ENCODE results near the gene CD6. TPM values are rescaled to one million over a fixed set of nuclear protein-coding genes. Genes with fewer than 3 reads are reported as not detected.

Gene CD6, protein sequence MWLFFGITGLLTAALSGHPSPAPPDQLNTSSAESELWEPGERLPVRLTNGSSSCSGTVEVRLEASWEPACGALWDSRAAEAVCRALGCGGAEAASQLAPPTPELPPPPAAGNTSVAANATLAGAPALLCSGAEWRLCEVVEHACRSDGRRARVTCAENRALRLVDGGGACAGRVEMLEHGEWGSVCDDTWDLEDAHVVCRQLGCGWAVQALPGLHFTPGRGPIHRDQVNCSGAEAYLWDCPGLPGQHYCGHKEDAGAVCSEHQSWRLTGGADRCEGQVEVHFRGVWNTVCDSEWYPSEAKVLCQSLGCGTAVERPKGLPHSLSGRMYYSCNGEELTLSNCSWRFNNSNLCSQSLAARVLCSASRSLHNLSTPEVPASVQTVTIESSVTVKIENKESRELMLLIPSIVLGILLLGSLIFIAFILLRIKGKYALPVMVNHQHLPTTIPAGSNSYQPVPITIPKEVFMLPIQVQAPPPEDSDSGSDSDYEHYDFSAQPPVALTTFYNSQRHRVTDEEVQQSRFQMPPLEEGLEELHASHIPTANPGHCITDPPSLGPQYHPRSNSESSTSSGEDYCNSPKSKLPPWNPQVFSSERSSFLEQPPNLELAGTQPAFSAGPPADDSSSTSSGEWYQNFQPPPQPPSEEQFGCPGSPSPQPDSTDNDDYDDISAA
- 0.08 to 0.18 TPM (median 0.15 TPM) in 4 of 5 replicates, not detected in the other for total RNA-seq (2022; extraction: Qiagen RNA extraction)

DNA sequence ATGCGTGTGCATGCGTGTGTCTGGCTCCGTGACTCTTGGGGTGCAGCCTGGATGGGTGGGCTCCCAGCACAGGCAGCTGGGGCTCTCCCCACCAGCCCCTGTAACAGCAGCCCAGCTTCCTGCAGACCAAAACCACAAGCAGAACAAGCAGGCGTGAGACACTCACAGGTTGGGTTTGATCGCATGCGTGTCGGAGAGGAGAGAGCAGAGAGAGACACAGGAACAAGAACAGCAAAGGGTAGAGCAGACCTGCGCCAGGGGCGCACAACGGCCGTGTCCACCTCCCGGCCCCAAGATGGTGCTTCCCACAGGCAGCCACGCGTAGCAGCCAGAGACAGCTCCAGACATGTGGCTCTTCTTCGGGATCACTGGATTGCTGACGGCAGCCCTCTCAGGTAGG is at the start of gene CD6:
CD6 (plus strand) TSS at position 161 of the 400 bp plus-strand sequence; CDS start at position 347, 186 bp downstream.

DNA sequence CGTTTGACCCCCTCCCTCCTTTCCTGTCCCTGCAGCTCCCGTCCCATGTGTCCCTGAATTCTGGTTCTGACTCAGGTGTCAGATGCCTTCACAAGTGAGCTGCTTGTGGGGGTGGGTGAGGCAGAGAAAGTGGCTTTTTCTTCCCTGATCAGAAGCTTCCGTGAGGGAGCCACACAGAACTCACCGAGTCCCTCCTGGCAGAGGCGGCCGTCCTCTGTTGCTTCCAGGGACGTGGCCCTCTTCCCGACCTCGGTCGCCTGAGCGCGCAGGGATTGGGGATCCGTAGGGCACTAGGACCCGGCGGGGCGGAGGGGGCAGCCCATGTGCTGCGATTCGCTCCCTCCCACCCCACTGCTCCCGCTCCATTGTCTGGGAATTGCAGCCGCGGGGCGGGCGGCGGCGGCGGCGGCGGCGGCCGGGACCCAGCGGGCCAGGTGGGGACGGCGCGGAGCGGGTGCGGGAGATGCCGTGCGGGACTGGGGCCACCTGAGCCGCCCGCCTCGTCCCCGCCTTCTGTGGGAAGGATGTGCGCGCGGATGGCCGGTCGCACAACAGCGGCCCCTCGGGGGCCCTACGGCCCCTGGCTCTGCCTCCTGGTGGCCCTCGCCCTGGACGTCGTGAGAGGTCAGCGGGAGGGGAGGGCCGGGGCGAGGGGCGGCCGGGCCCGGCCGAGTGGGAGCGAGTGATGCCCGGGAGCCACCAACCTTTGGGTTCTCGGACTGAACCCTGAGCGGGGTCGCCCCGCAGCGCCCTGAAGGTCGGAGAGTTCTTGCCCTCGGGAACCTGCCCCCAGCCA is 47.2 kb upstream of the CD6 start, which contains the start of gene TMEM132A:
TMEM132A (plus strand) TSS at position 351 of the 796 bp plus-strand sequence; CDS start at position 525, 174 bp downstream.

DNA sequence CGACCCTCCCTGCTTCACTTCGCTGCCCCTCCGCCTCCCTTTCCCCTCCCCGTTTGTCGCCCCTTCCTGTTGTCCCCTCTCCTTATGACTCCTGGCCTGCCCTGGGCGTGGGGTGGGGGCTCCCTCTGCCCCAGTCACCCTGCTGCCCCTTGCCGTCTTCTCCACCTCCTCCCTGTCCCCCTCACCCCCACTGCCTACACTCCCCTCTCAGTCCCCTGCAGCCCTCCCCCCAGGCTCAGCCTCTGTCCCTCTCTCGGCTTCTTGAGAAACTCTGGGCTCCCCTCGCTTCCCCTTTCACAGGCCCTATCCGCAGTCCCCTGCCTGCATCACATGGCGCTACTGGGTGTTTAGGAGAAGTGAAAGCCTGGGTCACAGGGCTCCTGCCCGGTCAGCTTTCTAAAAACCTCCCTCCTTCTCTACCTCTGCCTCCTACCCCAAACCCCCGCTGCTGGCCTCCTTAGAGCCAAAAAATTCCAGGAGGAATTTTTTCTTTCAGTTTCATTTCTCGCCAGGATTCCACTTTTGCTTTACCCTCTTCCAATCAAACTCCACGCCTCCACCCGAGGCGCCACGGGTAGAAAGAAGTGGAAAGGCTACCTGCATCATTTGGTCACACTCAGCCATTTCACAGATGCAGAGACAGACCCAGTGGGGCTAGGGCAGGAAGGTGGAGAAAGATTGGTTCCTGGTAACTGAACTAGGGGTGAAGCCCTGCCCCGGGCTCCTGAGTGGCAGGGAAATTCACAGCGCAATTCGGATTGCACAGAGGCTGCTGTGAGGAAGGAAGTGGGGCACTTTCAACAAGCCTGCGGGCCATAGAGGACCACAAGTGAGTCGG is 19.4 kb upstream of the CD6 start, which contains the start of gene SLC15A3:
SLC15A3 (minus strand) TSS at position 273 of the 838 bp plus-strand sequence. CDS start 625 bp downstream, outside the sequence.

Other genes starting within 250 kb of the CD6 start
- not detected in 5 replicates for gene MS4A18, start 247.0 kb upstream of the CD6 start, total RNA-seq (2022; extraction: Qiagen RNA extraction)
- gene MS4A15, start 214.8 kb upstream of the CD6 start, total RNA-seq (2022; extraction: Qiagen RNA extraction), result not detected in 5 replicates
- not detected in 5 replicates for gene MS4A10, start 186.3 kb upstream of the CD6 start, total RNA-seq (2022; extraction: Qiagen RNA extraction)
- 85.4 to 107 TPM (median 94.9 TPM) in 5 replicates for gene CCDC86, start 129.6 kb upstream of the CD6 start, total RNA-seq (2022; extraction: Qiagen RNA extraction)
- gene PTGDR2, start 115.7 kb upstream of the CD6 start, total RNA-seq (2022; extraction: Qiagen RNA extraction), result 0.05 to 0.10 TPM (median 0.08 TPM) in 4 of 5 replicates, not detected in the other
- gene ZP1, start 104.1 kb upstream of the CD6 start, total RNA-seq (2022; extraction: Qiagen RNA extraction), result 0.22 to 0.36 TPM (median 0.24 TPM) in 3 of 5 replicates, not detected in the others
- 153 to 189 TPM (median 179 TPM) in 5 replicates for gene PRPF19, start 65.1 kb upstream of the CD6 start, total RNA-seq (2022; extraction: Qiagen RNA extraction)
- 103 to 128 TPM (median 121 TPM) in 5 replicates for gene TMEM109, start 57.5 kb upstream of the CD6 start, total RNA-seq (2022; extraction: Qiagen RNA extraction)
- 91.4 to 146 TPM (median 134 TPM) in 5 replicates for gene TMEM132A, start 47.2 kb upstream of the CD6 start, total RNA-seq (2022; extraction: Qiagen RNA extraction)
- not detected in 5 replicates for gene SLC15A3, start 19.5 kb upstream of the CD6 start, total RNA-seq (2022; extraction: Qiagen RNA extraction)
- not detected in 5 replicates for gene CD5, start 130.8 kb downstream of the CD6 start, total RNA-seq (2022; extraction: Qiagen RNA extraction)
- gene VPS37C, start 189.7 kb downstream of the CD6 start, total RNA-seq (2022; extraction: Qiagen RNA extraction), result 15.6 to 17.5 TPM (median 17.0 TPM) in 5 replicates
- gene PGA3, start 231.8 kb downstream of the CD6 start, total RNA-seq (2022; extraction: Qiagen RNA extraction), result not detected in 5 replicates

Data from A549 treated with Mapracorat at 1 μM for 4 hours (cell line).